Measurements from ENCODE around the gene MAD1L1. TPM values are rescaled to one million over a fixed set of nuclear protein-coding genes. Genes with fewer than 3 reads are reported as not detected.

MAD1L1 gene
- total RNA-seq, 2 donors from 2014 or later, result 59.1 to 61.4 TPM

DNA sequence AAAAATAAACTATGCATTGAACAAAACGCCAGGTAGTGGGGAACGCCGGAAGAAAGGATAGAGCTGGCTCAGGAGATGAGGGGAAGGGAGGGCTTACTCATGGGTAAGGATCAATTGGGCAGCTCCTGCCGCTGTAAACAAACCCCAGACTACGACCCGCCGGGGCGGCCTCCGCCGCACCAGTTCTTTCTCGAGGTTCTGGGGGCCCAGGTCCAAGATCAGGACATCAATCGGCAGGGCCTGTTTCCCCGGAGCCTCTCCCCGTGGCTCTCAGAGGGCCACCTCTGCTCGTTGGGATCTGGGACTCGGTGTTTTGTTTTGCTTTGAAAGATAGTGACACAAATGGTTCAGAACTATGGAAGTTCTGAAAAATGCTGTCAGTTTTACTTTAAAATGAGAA lies 422.2 kb downstream of the MAD1L1 start:
- Mint-ChIP-seq H3K27ac (no peak overlapping the region), H3K4me3 (no peak overlapping the region), H3K36me3 (ENCODE audit: low read depth) (peaks cover 3% of the 10 kb centered on the region), H3K27me3 (ENCODE audit: insufficient read depth) (no peaks in the 10 kb centered on the region), H3K9me3 (no peaks in the 10 kb centered on the region), H3K4me1 (no peaks in the 10 kb centered on the region)
- no peaks in the 10 kb centered on the region for H3K27me3 ChIP-seq (ENCODE audit: control insufficient read depth, insufficient read depth, low read length, poor library complexity, severe bottlenecking)
- H3K27ac ChIP-seq (ENCODE audit: low read depth, low read length), result no peak overlapping the region
- TF ChIP-seq, protein P1, sequence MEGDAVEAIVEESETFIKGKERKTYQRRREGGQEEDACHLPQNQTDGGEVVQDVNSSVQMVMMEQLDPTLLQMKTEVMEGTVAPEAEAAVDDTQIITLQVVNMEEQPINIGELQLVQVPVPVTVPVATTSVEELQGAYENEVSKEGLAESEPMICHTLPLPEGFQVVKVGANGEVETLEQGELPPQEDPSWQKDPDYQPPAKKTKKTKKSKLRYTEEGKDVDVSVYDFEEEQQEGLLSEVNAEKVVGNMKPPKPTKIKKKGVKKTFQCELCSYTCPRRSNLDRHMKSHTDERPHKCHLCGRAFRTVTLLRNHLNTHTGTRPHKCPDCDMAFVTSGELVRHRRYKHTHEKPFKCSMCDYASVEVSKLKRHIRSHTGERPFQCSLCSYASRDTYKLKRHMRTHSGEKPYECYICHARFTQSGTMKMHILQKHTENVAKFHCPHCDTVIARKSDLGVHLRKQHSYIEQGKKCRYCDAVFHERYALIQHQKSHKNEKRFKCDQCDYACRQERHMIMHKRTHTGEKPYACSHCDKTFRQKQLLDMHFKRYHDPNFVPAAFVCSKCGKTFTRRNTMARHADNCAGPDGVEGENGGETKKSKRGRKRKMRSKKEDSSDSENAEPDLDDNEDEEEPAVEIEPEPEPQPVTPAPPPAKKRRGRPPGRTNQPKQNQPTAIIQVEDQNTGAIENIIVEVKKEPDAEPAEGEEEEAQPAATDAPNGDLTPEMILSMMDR (conservative IDR thresholded peaks at IDR 0.05), result no peak
- H3K36me3 ChIP-seq (ENCODE audit: control insufficient read depth, insufficient read depth, low read length), result no peaks in the 10 kb centered on the region
- H3K4me3 ChIP-seq (ENCODE audit: low read length), result no peak overlapping the region
- DNase-seq, result no peak
- 92 to 97% methylated on average over 11 to 16 of the region's 16 CpGs for WGBS, 2 experiments (ENCODE audit: insufficient coverage in 1 of 2, insufficient read length in 1 of 2)
- H3K9me3 ChIP-seq (ENCODE audit: control insufficient read depth, low read length), result no peaks in the 10 kb centered on the region
- no peak overlapping the region for H3K9ac ChIP-seq (ENCODE audit: extremely low read depth, low read length, poor library complexity, severe bottlenecking)
- no peaks in the 10 kb centered on the region for H3K4me1 ChIP-seq (ENCODE audit: control insufficient read depth, insufficient read depth, low read length)

DNA sequence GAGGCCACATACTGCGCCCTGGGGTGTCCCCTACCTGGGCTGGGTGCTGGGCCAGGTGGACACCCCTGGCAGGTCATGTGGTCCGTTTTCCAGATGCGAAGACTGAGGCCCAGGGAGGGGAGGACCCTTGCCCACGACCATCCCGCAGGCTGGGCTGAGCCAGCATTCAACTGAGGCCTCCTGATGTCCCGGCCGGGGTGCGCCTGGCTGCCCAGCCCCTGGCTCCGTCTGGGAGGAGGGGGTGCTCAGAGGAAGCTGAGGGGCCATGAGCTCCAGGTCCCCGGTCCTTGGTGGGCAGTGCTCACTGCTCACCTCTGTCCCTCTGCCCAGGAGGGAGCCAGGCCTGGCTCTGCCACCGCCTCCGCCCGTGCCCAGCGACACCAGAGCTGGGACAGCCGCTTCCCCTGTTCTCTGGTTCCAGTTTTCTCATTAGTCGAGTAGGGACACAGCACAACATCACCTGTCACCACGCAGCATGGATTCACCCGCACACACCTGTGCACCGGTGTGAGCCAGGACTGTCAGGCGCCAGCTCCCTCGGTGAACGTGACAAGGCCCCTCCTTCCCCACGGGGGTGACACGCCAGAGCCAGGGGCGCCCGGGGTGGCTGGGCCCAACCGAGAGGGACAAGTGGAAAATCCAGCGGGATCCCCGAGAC lies 423.0 kb downstream of the MAD1L1 start:
- H3K27me3 Mint-ChIP-seq (ENCODE audit: insufficient read depth), result no peaks in the 10 kb centered on the region
- H3K27ac ChIP-seq (ENCODE audit: low read depth, low read length), result no peak overlapping the region
- TF ChIP-seq, protein P1 (conservative IDR thresholded peaks at IDR 0.05), result no peak
- H3K4me3 ChIP-seq (ENCODE audit: low read length), result no peak overlapping the region
- DNase-seq, result no peak
- no peak overlapping the region for H3K4me3 Mint-ChIP-seq
- H3K9me3 Mint-ChIP-seq, result peaks cover 2% of the 10 kb centered on the region
- no peak overlapping the region for H3K27ac Mint-ChIP-seq
- 89 to 96% methylated on average over 14 to 29 of the region's 29 CpGs for WGBS, 2 experiments (ENCODE audit: insufficient coverage in 1 of 2, insufficient read length in 1 of 2)
- H3K9me3 ChIP-seq (ENCODE audit: control insufficient read depth, low read length), result no peaks in the 10 kb centered on the region
- H3K9ac ChIP-seq (ENCODE audit: extremely low read depth, low read length, poor library complexity, severe bottlenecking), result no peak overlapping the region
- H3K4me1 Mint-ChIP-seq, result no peaks in the 10 kb centered on the region
- H3K36me3 Mint-ChIP-seq (ENCODE audit: low read depth), result peaks cover 3% of the 10 kb centered on the region
- H3K4me1 ChIP-seq (ENCODE audit: control insufficient read depth, insufficient read depth, low read length), result no peaks in the 10 kb centered on the region
- H3K36me3 ChIP-seq (ENCODE audit: control insufficient read depth, insufficient read depth, low read length), result no peaks in the 10 kb centered on the region
- H3K27me3 ChIP-seq (ENCODE audit: control insufficient read depth, insufficient read depth, low read length, poor library complexity, severe bottlenecking), result no peaks in the 10 kb centered on the region

DNA sequence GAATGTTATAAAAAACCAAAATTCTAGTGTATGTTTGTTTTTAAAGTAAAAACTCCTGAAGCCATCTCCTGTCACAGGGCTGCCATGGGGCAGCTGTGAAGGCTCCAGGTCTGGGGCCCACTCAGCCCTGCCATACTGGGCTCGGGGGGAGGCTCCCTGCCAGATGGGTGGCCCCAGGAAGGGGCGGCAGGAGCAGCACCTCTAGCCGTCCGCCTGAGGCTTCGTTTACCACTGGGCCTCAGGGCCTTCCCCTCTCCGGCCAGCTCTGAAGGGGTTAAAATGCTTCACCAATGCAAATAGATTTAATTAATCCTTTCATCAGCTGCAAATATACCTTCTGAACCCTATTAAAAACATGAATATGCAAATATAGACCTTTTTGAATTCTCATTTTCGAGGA lies 423.7 kb downstream of the MAD1L1 start:
- 83 to 88% methylated on average over 2 to 7 of the region's 7 CpGs for WGBS, 2 experiments (ENCODE audit: insufficient coverage in 1 of 2, insufficient read length in 1 of 2)
- H3K27me3 ChIP-seq (ENCODE audit: control insufficient read depth, insufficient read depth, low read length, poor library complexity, severe bottlenecking), result no peaks in the 10 kb centered on the region
- Mint-ChIP-seq H3K27me3 (ENCODE audit: insufficient read depth) (no peaks in the 10 kb centered on the region), H3K36me3 (ENCODE audit: low read depth) (no peaks in the 10 kb centered on the region), H3K27ac (no peak overlapping the region), H3K4me1 (no peaks in the 10 kb centered on the region), H3K9me3 (peaks cover 9% of the 10 kb centered on the region), H3K4me3 (no peak overlapping the region)
- no peak overlapping the region for H3K27ac ChIP-seq (ENCODE audit: low read depth, low read length)
- TF ChIP-seq, protein P1 (conservative IDR thresholded peaks at IDR 0.05), result no peak
- H3K9me3 ChIP-seq (ENCODE audit: control insufficient read depth, low read length), result no peaks in the 10 kb centered on the region
- H3K4me1 ChIP-seq (ENCODE audit: control insufficient read depth, insufficient read depth, low read length), result no peaks in the 10 kb centered on the region
- DNase-seq, result no peak
- H3K36me3 ChIP-seq (ENCODE audit: control insufficient read depth, insufficient read depth, low read length), result no peaks in the 10 kb centered on the region
- no peak overlapping the region for H3K4me3 ChIP-seq (ENCODE audit: low read length)
- H3K9ac ChIP-seq (ENCODE audit: extremely low read depth, low read length, poor library complexity, severe bottlenecking), result no peak overlapping the region

Data from endodermal cell (in vitro differentiated cells).